ENCODE data around the gene BBS9. TPM values are rescaled to one million over a fixed set of nuclear protein-coding genes. Genes with fewer than 3 reads are reported as not detected.

BBS9 gene
- 15.0 and 19.2 TPM in 2 replicates for total RNA-seq (2014; rRNA removed; shearing (Covaris generic))
- polyA plus RNA-seq (2016; fragmentation: Nextera tagmentation; extraction: Ambion mirVana): 10.2 and 10.8 TPM in 2 replicates

DNA sequence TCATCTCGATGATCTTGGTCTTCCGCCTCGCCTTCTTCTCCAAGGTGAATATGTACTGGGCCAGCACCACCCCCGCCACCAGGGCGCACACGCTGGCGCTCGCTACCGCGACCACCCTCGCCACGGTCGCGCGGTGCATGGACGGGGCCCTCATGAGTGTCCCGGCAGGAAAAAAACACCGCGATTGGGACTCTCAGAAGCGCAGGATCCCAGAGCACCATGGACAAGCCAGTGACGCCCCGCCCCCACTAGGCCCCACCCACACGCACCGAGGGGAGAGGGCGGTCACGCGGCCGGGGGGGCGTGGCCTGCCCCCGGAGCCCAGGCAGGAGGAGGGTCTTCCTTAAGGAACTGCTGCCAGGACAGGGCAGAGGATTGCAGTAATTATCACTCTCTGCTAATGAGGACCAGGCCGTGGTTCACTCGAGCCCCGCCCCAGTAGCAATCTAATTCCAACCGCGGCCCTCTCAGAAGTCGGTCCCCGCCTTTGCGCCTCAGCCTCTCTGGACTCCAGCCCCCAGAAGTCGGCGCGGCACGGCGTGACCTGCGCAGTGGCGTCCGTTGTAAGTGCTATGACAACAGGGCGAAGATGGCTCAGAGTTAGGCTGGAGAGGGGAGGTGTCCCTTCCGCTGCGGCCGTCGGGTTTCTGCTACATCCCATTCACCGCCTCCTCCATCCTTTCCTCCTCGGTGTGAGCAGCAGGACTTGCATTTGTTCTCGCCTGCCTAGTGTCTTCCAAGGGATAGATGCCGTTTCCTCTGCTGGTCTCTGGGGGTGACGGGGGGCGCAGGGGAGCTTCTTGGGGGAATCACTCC, at the start of gene BBS9:
Gene BBS9, plus strand, starts transcription at position 575 of the 816 bp plus-strand sequence. CDS start 16,689 bp downstream, outside the sequence.
- H3K4me3 ChIP-seq: peak within 1 kb of the TSS; percentile 95

DNA sequence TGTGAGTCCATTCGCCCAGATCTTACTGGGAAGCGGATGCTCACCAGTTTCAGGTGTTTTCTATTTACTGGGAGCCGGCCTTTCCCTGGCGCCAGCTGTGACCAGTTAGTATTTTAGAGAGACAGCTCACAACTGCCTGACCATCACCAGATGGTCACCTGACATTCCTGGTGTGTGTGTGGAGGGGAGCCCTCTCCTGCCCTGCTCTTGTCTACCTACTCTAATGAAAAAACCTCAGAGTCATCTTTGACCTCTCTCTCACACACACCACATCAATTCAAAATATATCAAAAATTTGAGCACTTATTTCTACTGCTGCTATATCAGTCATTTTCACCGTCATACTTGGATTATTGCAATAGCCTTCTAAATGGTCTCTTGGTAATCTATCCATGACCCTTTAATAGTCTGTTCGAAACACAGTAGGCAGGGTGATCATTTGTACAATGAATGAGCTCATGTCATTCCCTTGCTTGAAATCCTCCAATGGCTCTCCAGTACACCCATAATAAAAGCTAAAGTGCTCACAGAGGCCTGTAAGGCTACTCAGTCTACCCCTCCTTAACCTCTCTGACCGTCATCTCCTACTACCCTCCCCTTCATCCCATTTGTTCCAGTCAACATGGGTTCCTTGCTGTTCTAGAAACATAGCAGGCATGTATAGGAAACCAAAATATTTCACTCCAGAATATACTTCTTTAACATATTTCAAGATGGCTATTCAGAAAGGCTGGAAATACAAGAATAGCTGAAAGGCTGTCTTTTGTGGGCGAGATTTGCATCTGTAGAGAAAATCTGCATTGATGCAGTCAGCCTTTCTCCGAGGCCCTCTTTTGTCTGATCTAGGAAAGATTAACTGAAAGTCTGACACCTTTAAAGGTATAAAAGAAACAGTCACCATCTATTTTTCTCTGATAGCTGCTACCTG, 49.3 kb upstream of the BBS9 start:
- Histone ChIP-seq H3K9ac (no peak overlapping the region), H3K4me3 (no peak overlapping the region), H3K4me1 (ENCODE audit: insufficient read depth) (no peaks in the 10 kb centered on the region), H3K9me2 (ENCODE audit: insufficient read depth) (no peaks in the 10 kb centered on the region), H3K79me2 (ENCODE audit: insufficient read depth) (no peaks in the 10 kb centered on the region), H4K20me1 (ENCODE audit: insufficient read depth) (no peaks in the 10 kb centered on the region), H3F3A (ENCODE audit: insufficient read depth) (no peaks in the 10 kb centered on the region), H3K4me2 (ENCODE audit: unreplicated experiment) (no peak overlapping the region), H3K27ac (no peak overlapping the region), H2AFZ (no peak overlapping the region), H3K27me3 (replicated peaks; ENCODE audit: insufficient read depth) (peaks cover 9% of the 10 kb centered on the region; the same call in 1 of the 2 replicates), H3K9me3 (ENCODE audit: low read depth) (no peaks in the 10 kb centered on the region), H3K36me3 (ENCODE audit: low read depth) (no peaks in the 10 kb centered on the region)
- no peak for TF ChIP-seq EZH2phosphoT487 (IDR thresholded peaks at IDR 0.05; ENCODE audit: insufficient read depth, low read depth)
- WGBS, 2 experiments (ENCODE audit: low coverage in 1 of 2, low lambda C conversion rate in 2 of 2, missing lambda C conversion rate in 2 of 2): 69 to 70% methylated on average over 9 of the region's 9 CpGs
- in situ Hi-C loops (cut with MboI): no loop called here
- DNase-seq: no peak

More for the DNA sequence above, at the start of gene BBS9:
- H3K36me3 ChIP-seq (ENCODE audit: low read depth): no peaks in the 10 kb centered on the region
- H3K9ac ChIP-seq: peak within 1 kb of the TSS; percentile 81
- no peak for TF ChIP-seq EZH2 (IDR thresholded peaks at IDR 0.05; ENCODE audit: insufficient read depth, poor library complexity, severe bottlenecking)
- H3K27me3 ChIP-seq (replicated peaks; ENCODE audit: insufficient read depth): no peaks in the 10 kb centered on the region
- WGBS, 2 experiments (ENCODE audit: low coverage in 1 of 2, low lambda C conversion rate in 2 of 2, missing lambda C conversion rate in 2 of 2): 1 to 2% methylated on average over 51 to 53 of the region's 57 CpGs
- H3K4me1 ChIP-seq (ENCODE audit: insufficient read depth): peaks cover 7% of the 10 kb centered on the region
- H3K9me2 ChIP-seq (ENCODE audit: insufficient read depth): no peaks in the 10 kb centered on the region
- peak; percentile 98 for DNase-seq
- peak within 1 kb of the TSS; percentile 90 for H3K4me2 ChIP-seq (ENCODE audit: unreplicated experiment)
- no peaks in the 10 kb centered on the region for H3F3A ChIP-seq (ENCODE audit: insufficient read depth)
- in situ Hi-C loops (cut with MboI): no loop called here
- peak within 1 kb of the TSS; percentile 97 for H2AFZ ChIP-seq
- H3K79me2 ChIP-seq (ENCODE audit: insufficient read depth): peaks cover 39% of the 10 kb centered on the region
- no peaks in the 10 kb centered on the region for H4K20me1 ChIP-seq (ENCODE audit: insufficient read depth)
- H3K9me3 ChIP-seq (ENCODE audit: low read depth): no peaks in the 10 kb centered on the region
- peak within 1 kb of the TSS; percentile 65 for H3K27ac ChIP-seq

DNA sequence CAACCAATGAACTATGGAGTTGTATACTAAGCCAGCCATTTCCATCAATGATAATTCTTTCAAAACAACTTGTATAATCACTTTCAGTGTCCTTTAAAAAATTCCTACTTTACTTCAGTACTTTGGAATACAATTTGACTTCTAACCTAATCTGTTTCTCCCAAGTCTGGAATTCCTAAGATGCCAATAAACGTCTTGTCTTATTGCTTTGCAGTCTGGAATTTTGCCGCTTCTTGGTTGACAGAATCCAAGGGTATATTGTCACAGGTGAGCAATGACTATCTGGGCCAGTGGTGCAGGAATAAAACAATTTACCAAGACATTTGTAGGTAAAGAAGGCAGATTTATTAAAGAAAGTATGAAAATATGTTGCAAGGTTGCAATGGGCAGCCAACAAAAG, 42.0 kb upstream of the BBS9 start:
- Histone ChIP-seq H4K20me1 (ENCODE audit: insufficient read depth) (no peaks in the 10 kb centered on the region), H3K4me1 (ENCODE audit: insufficient read depth) (no peaks in the 10 kb centered on the region), H3K27ac (no peak overlapping the region), H3F3A (ENCODE audit: insufficient read depth) (no peaks in the 10 kb centered on the region; the same call in 1 of the 2 replicates), H3K9ac (no peak overlapping the region), H3K9me3 (ENCODE audit: low read depth) (no peaks in the 10 kb centered on the region), H3K9me2 (ENCODE audit: insufficient read depth) (no peaks in the 10 kb centered on the region), H3K79me2 (ENCODE audit: insufficient read depth) (no peaks in the 10 kb centered on the region), H3K36me3 (ENCODE audit: low read depth) (no peaks in the 10 kb centered on the region), H3K4me2 (ENCODE audit: unreplicated experiment) (no peak overlapping the region), H2AFZ (no peak overlapping the region), H3K4me3 (no peak overlapping the region), H3K27me3 (replicated peaks; ENCODE audit: insufficient read depth) (no peaks in the 10 kb centered on the region)
- in situ Hi-C loops (cut with MboI): no loop called here
- no peak for DNase-seq
- WGBS, 2 experiments (ENCODE audit: low coverage in 1 of 2, low lambda C conversion rate in 2 of 2, missing lambda C conversion rate in 2 of 2): 52 to 58% methylated on average over 2 of the region's 2 CpGs
- no peak for TF ChIP-seq EZH2phosphoT487 (IDR thresholded peaks at IDR 0.05; ENCODE audit: insufficient read depth, low read depth)
- TF ChIP-seq EZH2 (IDR thresholded peaks at IDR 0.05; ENCODE audit: insufficient read depth, poor library complexity, severe bottlenecking): no peak

DNA sequence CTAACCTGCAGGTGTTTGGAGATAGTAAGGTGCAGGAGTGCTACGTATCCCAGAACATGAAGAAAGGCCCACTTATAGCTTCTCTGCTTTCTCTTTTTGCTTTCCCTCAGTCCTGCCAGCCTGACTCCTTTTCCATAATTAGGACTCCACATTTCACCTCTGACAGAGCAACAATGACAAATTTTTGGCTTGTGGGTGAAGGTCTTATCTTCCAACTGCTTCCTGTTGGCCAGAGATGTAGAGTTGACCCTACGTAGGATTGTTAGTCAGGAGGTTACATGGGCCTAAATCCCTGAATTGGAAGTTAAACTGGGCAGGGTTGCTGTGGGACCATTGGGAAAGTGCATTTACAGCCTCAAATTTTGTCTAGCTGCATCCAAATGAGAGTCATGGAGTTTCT, 41.5 kb upstream of the BBS9 start:
- Histone ChIP-seq H3K27ac (no peak overlapping the region), H3K4me2 (ENCODE audit: unreplicated experiment) (no peak overlapping the region), H3K79me2 (ENCODE audit: insufficient read depth) (no peaks in the 10 kb centered on the region), H4K20me1 (ENCODE audit: insufficient read depth) (no peaks in the 10 kb centered on the region), H3K36me3 (ENCODE audit: low read depth) (no peaks in the 10 kb centered on the region), H2AFZ (no peak overlapping the region), H3K27me3 (replicated peaks; ENCODE audit: insufficient read depth) (no peaks in the 10 kb centered on the region), H3K4me3 (no peak overlapping the region), H3K9me2 (ENCODE audit: insufficient read depth) (no peaks in the 10 kb centered on the region), H3K9me3 (ENCODE audit: low read depth) (no peaks in the 10 kb centered on the region), H3F3A (ENCODE audit: insufficient read depth) (no peaks in the 10 kb centered on the region; the same call in 1 of the 2 replicates), H3K9ac (no peak overlapping the region), H3K4me1 (ENCODE audit: insufficient read depth) (no peaks in the 10 kb centered on the region)
- no peak for DNase-seq
- TF ChIP-seq EZH2phosphoT487 (IDR thresholded peaks at IDR 0.05; ENCODE audit: insufficient read depth, low read depth): no peak
- no peak for TF ChIP-seq EZH2 (IDR thresholded peaks at IDR 0.05; ENCODE audit: insufficient read depth, poor library complexity, severe bottlenecking)
- in situ Hi-C loops (cut with MboI): no loop called here
- 78 to 79% methylated on average over 2 of the region's 2 CpGs for WGBS, 2 experiments (ENCODE audit: low coverage in 1 of 2, low lambda C conversion rate in 2 of 2, missing lambda C conversion rate in 2 of 2)

Measured in GM23248 (cell line).